Measurements from ENCODE around the gene MYO18B. TPM values are rescaled to one million over a fixed set of nuclear protein-coding genes. Genes with fewer than 3 reads are reported as not detected.

Gene MYO18B
- total RNA-seq, 1 donor from 2014 or later = 0.07 TPM

DNA sequence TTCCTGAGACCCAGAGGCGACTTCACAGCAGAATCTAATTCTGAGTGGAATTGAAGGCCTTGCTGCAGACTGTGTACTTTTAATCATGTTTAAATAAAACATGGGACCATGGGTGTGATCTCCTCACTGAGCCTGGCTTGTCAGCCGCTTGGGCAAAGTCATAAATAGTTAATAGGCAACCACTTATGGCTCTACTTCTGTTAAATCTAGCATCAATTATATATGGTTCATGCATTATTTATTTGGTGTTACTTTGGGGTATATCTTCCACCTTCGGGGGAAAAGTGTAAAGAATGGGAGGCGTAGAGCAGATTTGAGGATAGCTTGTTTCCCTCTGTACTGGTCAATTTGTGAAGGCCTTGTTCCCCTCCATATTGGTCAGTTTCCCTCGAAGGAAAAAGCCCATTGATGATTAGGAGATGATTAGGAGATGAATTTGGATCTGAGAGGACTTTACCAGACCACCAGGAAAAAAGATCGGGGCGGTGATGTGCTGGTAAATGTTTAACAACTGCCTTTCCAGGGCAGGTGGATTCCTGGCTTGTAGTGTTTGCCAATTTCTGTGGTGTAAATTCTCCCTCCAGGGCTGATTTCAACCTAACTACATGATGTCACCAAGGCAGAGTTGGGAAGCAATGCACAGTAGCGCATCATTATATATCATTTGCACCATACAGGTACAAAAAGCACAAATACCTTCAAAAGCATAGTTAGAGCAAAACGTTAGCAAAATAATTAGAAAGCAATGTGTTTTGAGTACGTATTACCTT is 223.2 kb downstream of the MYO18B start:
- Mint-ChIP-seq H3K9me3 (peaks cover 9% of the 10 kb centered on the region), H3K4me3 (no peak overlapping the region), H3K27ac (no peak overlapping the region), H3K4me1 (peaks cover 8% of the 10 kb centered on the region), H3K36me3 (no peaks in the 10 kb centered on the region), H3K27me3 (ENCODE audit: low read depth) (peaks cover 54% of the 10 kb centered on the region)
- TF ChIP-seq, protein P1, sequence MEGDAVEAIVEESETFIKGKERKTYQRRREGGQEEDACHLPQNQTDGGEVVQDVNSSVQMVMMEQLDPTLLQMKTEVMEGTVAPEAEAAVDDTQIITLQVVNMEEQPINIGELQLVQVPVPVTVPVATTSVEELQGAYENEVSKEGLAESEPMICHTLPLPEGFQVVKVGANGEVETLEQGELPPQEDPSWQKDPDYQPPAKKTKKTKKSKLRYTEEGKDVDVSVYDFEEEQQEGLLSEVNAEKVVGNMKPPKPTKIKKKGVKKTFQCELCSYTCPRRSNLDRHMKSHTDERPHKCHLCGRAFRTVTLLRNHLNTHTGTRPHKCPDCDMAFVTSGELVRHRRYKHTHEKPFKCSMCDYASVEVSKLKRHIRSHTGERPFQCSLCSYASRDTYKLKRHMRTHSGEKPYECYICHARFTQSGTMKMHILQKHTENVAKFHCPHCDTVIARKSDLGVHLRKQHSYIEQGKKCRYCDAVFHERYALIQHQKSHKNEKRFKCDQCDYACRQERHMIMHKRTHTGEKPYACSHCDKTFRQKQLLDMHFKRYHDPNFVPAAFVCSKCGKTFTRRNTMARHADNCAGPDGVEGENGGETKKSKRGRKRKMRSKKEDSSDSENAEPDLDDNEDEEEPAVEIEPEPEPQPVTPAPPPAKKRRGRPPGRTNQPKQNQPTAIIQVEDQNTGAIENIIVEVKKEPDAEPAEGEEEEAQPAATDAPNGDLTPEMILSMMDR (IDR thresholded peaks at IDR 0.05; ENCODE audit: unreplicated experiment) = no peak
- DNase-seq (ENCODE audit: low spot score in 2 of 2, unreplicated experiment in 2 of 2) = no peak

DNA sequence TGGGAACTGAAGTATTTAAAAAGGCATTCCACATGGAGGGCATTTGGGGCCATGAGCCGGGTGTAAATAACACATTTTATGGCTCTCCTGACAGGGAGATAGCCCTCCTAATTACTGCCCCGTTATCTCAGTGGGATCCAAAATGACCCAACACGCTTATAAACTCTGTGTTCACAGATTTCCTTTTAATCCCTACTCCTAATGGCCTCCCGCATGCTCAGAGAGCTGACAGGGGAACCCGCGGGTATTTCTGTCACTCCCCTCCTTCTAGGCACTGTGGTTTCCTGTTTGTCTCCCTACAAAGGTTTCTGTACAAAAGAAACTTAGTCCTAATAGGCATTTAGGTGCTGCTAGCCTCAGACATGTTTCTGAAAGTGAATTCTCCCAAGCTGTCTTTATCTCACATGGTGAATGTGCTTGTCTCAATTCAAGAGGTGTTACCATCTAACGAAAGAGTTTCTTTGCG is 224.5 kb downstream of the MYO18B start:
- Mint-ChIP-seq H3K4me1 (peaks cover 8% of the 10 kb centered on the region), H3K27ac (no peak overlapping the region), H3K9me3 (peaks cover 9% of the 10 kb centered on the region), H3K36me3 (no peaks in the 10 kb centered on the region), H3K4me3 (no peak overlapping the region), H3K27me3 (ENCODE audit: low read depth) (peaks cover 54% of the 10 kb centered on the region)
- no peak for DNase-seq (ENCODE audit: low spot score in 2 of 2, unreplicated experiment in 2 of 2)
- TF ChIP-seq, protein P1 (IDR thresholded peaks at IDR 0.05; ENCODE audit: unreplicated experiment) = no peak

DNA sequence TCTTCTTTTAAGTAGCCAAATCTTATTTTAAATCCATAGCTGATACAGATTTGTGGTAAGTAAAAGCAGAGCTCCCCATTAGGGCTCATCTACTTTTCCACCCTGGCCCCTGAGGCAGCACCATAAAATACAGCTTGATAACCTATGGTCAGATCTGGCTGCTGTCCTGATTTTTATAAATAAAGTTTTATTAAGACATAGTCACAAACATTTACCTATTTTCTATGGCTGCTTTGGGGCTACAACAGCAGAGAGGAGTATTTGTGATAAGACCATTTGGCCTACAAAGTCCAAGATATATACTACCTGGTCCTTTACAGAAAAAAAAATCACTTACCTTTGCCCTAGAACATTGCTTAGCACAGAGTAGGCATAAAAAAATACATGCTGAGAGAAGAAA is 227.3 kb downstream of the MYO18B start:
- H3K4me1 Mint-ChIP-seq = peaks cover 8% of the 10 kb centered on the region
- no peak overlapping the region for H3K27ac Mint-ChIP-seq
- DNase-seq (ENCODE audit: low spot score in 2 of 2, unreplicated experiment in 2 of 2) = no peak
- H3K9me3 Mint-ChIP-seq = no peaks in the 10 kb centered on the region
- no peak overlapping the region for H3K4me3 Mint-ChIP-seq
- H3K27me3 Mint-ChIP-seq (ENCODE audit: low read depth) = peaks cover 53% of the 10 kb centered on the region
- TF ChIP-seq, protein P1 (IDR thresholded peaks at IDR 0.05; ENCODE audit: unreplicated experiment) = no peak
- H3K36me3 Mint-ChIP-seq = no peaks in the 10 kb centered on the region

DNA sequence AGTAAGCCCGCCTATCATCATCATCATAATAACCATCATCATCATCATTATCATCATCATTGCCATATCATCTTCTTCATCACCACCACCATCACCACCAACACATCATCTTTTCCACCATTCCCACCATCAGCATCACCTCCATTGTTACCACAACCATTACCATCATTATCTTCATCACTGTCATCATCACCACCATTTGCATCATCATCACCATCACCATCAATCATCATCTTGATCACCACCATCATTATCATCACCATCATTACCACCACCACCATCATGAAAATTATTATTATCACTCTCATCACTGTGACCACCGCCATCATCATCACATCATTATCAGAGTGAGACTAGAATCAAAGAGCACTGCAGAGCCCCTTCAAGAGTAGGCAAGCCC is 227.9 kb downstream of the MYO18B start:
- Mint-ChIP-seq H3K4me1 (peaks cover 8% of the 10 kb centered on the region), H3K4me3 (no peak overlapping the region)

DNA sequence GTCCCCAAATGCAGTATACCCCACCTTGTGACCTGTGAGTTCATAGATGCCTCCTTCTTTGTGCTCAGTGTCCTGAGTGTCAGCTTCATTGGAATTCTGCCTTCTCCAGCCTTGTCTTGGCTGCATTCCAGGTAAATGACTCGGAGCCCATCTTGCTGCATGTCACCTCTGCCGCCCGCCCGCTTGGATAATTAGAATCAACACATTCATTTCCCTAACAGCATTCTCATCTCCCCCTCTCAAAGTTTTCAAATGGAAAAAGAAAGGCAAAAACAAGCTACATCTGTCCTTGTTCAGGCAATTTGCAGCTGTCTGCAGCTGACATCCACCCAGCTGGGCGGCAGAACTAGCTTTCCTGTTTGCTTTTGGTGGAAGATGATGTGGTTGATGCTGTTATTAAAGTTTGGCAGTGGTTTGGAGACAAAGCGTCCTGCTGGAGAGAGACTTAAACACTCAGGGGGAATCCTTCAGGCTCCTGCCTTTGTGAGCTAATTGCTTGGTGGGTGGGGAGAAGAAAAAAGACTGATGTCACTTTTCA is 228.5 kb downstream of the MYO18B start:
- H3K9me3 Mint-ChIP-seq = no peaks in the 10 kb centered on the region
- H3K4me1 Mint-ChIP-seq = peaks cover 8% of the 10 kb centered on the region
- H3K36me3 Mint-ChIP-seq = no peaks in the 10 kb centered on the region
- TF ChIP-seq, protein P1 (IDR thresholded peaks at IDR 0.05; ENCODE audit: unreplicated experiment) = no peak
- DNase-seq (ENCODE audit: low spot score in 2 of 2, unreplicated experiment in 2 of 2) = no peak
- H3K27ac Mint-ChIP-seq = no peak overlapping the region
- peaks cover 59% of the 10 kb centered on the region for H3K27me3 Mint-ChIP-seq (ENCODE audit: low read depth)
- no peak overlapping the region for H3K4me3 Mint-ChIP-seq

More for the DNA sequence above, 227.9 kb downstream of the MYO18B start:
- TF ChIP-seq, protein P1 (IDR thresholded peaks at IDR 0.05; ENCODE audit: unreplicated experiment) = no peak
- Mint-ChIP-seq H3K27me3 (ENCODE audit: low read depth) (peaks cover 59% of the 10 kb centered on the region), H3K9me3 (no peaks in the 10 kb centered on the region), H3K27ac (no peak overlapping the region), H3K36me3 (no peaks in the 10 kb centered on the region)
- DNase-seq (ENCODE audit: low spot score in 2 of 2, unreplicated experiment in 2 of 2) = no peak

All from mesothelial cell of epicardium (in vitro differentiated cells).